B cell (primary cell): ENCODE data around the gene DPYD. TPM values are rescaled to one million over a fixed set of nuclear protein-coding genes. Genes with fewer than 3 reads are reported as not detected.

Experiments
- ATAC-seq: fragments of 200-7000 bp; cut with Tn5 transposase; one replicate; pipeline ENCODE4 v1.10.0; 2021; ENCODE audit warnings: low read depth, mild to moderate bottlenecking, moderate number of reproducible peaks, moderate library complexity
- CTCF ChIA-PET: fragments of 350-600 bp; sonication (Branson Sonifier 250); formaldehyde crosslinking; loops from one replicate; lab custom pipeline; 2021; ENCODE audit warnings: antibody characterized with exemption, inconsistent platforms; lab: Charles Lee
- POLR2A ChIA-PET: fragments of 350-600 bp; sonication (Branson Sonifier 250); formaldehyde crosslinking; loops from one replicate; lab custom pipeline; 2021; ENCODE audit warnings: antibody characterized with exemption; lab: Charles Lee
- DNase-seq: peaks from one replicate; pipeline ENCODE4 v3.0.0; 2013
- H2AFZ ChIP-seq: 2 replicates; pipeline ENCODE4 v1.6.1; 2012; ENCODE audit warnings: mild to moderate bottlenecking, low read depth, low read length; ENCODE audit not compliant: insufficient read depth, poor library complexity, severe bottlenecking
- H3K27ac ChIP-seq, 2 donors: 1 replicate in 1 of 2; 2 replicates in 1 of 2; pipeline ENCODE4 v1.5.1; 2012 to 2013; ENCODE audit warnings: low read length in 2 of 2, mild to moderate bottlenecking in 2 of 2, moderate library complexity in 1 of 2
- H3K27me3 ChIP-seq, 4 experiments: fragments of 200-600 bp in 1 of 4; sonication (generic) in 1 of 4; replicated peaks in 1 of 4; 1 replicate in 2 of 4; 2 replicates in 2 of 4; pipeline versions ENCODE4 v1.6.1 to v1.7.0; 2013 to 2016; ENCODE audit warnings: low read length in 3 of 4, mild to moderate bottlenecking in 2 of 4, mixed read lengths in 1 of 4, moderate library complexity in 1 of 4; ENCODE audit not compliant: insufficient read depth in 4 of 4, control insufficient read depth in 3 of 4; ENCODE audit errors: control extremely low read depth in 1 of 4
- H3K36me3 ChIP-seq, 2 experiments: replicated peaks in 1 of 2; 1 replicate in 1 of 2; 2 replicates in 1 of 2; pipeline versions ENCODE4 v1.6.1 to v1.7.1; 2013; ENCODE audit warnings: low read length in 1 of 2; ENCODE audit not compliant: insufficient read depth in 2 of 2, control insufficient read depth in 1 of 2; ENCODE audit errors: control extremely low read depth in 1 of 2, extremely low read depth in 1 of 2
- H3K4me1 ChIP-seq, 2 donors: fragments of 200-600 bp in 1 of 2; sonication (generic) in 1 of 2; 1 replicate in 1 of 2; 2 replicates in 1 of 2; pipeline versions ENCODE4 v1.5.1 to v1.6.1; 2013 to 2017; ENCODE audit warnings: low read length in 2 of 2; ENCODE audit not compliant: control insufficient read depth in 2 of 2, insufficient read depth in 2 of 2
- H3K4me2 ChIP-seq: replicated peaks from 2 replicates; pipeline ENCODE3; 2012; ENCODE audit warnings: mild to moderate bottlenecking, low read depth, low read length; ENCODE audit not compliant: poor library complexity, severe bottlenecking
- H3K4me3 ChIP-seq, 5 experiments: fragments of 200-600 bp in 1 of 5; sonication (generic) in 1 of 5; 1 replicate in 3 of 5; 2 replicates in 2 of 5; pipeline versions ENCODE4 v1.5.1 to v1.7.0; 2011 to 2016; ENCODE audit warnings: low read length in 4 of 5, mild to moderate bottlenecking in 4 of 5, low read depth in 2 of 5, control low read depth in 1 of 5, moderate library complexity in 1 of 5; ENCODE audit not compliant: insufficient read depth in 1 of 5; ENCODE audit errors: control extremely low read depth in 1 of 5, extremely low read depth in 1 of 5
- H3K79me2 ChIP-seq: fragments of 200-600 bp; sonication (generic); one replicate; pipeline ENCODE4 v1.6.0; 2016; ENCODE audit warnings: low read length; ENCODE audit not compliant: control insufficient read depth, insufficient read depth
- H3K9ac ChIP-seq: fragments of 200-600 bp; sonication (generic); 2 replicates; pipeline ENCODE4 v1.6.1; 2017; ENCODE audit warnings: mild to moderate bottlenecking, low read length, moderate library complexity
- H3K9me3 ChIP-seq, 3 donors: one replicate each; pipeline versions ENCODE4 v1.6.1 to v1.7.1; 2013; ENCODE audit warnings: low read length in 2 of 3; ENCODE audit not compliant: control insufficient read depth in 2 of 3, insufficient read depth in 1 of 3; ENCODE audit errors: control extremely low read depth in 1 of 3
- H4K20me1 ChIP-seq: 2 replicates; pipeline ENCODE4 v1.6.0; 2012; ENCODE audit warnings: mild to moderate bottlenecking, low read length; ENCODE audit not compliant: insufficient read depth, control insufficient read depth, poor library complexity, severe bottlenecking
- H3K27ac Mint-ChIP-seq: one replicate; pipeline ENCODE4 v1.8.0; 2021; ENCODE audit warnings: mixed read lengths
- H3K27me3 Mint-ChIP-seq: one replicate; pipeline ENCODE4 v1.8.0; 2021; ENCODE audit warnings: mixed read lengths
- H3K4me1 Mint-ChIP-seq: one replicate; pipeline ENCODE4 v1.8.0; 2021; ENCODE audit warnings: mixed read lengths
- H3K4me3 Mint-ChIP-seq: one replicate; pipeline ENCODE4 v1.8.0; 2021; ENCODE audit warnings: mixed read lengths
- H3K9me3 Mint-ChIP-seq: one replicate; pipeline ENCODE4 v1.8.0; 2022; ENCODE audit warnings: mixed read lengths; ENCODE audit not compliant: insufficient read depth
- CTCF ChIP-seq: fragments of 200-600 bp; IDR thresholded peaks from one replicate; pipeline ENCODE4 v1.8.0; 2022; ENCODE audit warnings: antibody characterized with exemption, mild to moderate bottlenecking
- EZH2 ChIP-seq: IDR thresholded peaks from 2 replicates; pipeline ENCODE4 v1.6.1; 2012; ENCODE audit warnings: borderline replicate concordance, low read depth, mild to moderate bottlenecking, moderate library complexity, low read length; ENCODE audit not compliant: insufficient read depth, poor library complexity, severe bottlenecking
- WGBS: methylation state at CpG from one replicate; pipeline ENCODE4 v1.1.5; 2013; ENCODE audit warnings: missing lambda C conversion rate; ENCODE audit not compliant: insufficient coverage; 5-methylcytosine and 5-hydroxymethylcytosine counted together
- intact Hi-C: fragments of 100-400 bp; cut with micrococcal nuclease; formaldehyde crosslinking; loops from one replicate; pipeline ENCODE4 v1.10.0; 2022
- polyA plus RNA-seq: library from polyadenylated mRNA; depleted of rRNA; stranded (reverse); fragments of >200 nt; gene quantifications from 2 replicates; pipeline ENCODE4 v1.2.3, GENCODE V29; 2012
- total RNA-seq, 2 donors: library from RNA; stranded (reverse); fragments of 120-200 nt in 1 of 2; gene quantifications; 1 replicate in 1 of 2; 2 replicates in 1 of 2; pipeline versions ENCODE4 v1.2.3 to v1.2.4, GENCODE V29; 2013 to 2022

Gene DPYD
- total and polyA plus RNA-seq, 2 donors (not counting 1 experiment from before 2014, with no cell fraction given) = 4.2 to 19.0 TPM

- Histone ChIP-seq H3K27ac (no peak overlapping the region), H3K4me3 (no peak overlapping the region), H3K27me3 (no peaks in the 10 kb centered on the region), H2AFZ (no peak overlapping the region), H3K9me3 (no peaks in the 10 kb centered on the region), H3K79me2 (no peaks in the 10 kb centered on the region), H4K20me1 (no peaks in the 10 kb centered on the region), H3K9ac (no peak overlapping the region), H3K4me2 (no peak overlapping the region), H3K4me1 (no peaks in the 10 kb centered on the region), H3K36me3 (peaks cover 0 to 3% of the 10 kb centered on the region in 2 experiments)
- H3K4me1 Mint-ChIP-seq = peaks cover 3% of the 10 kb centered on the region
- no peaks in the 10 kb centered on the region for H3K9me3 Mint-ChIP-seq
- TF ChIP-seq CTCF (no peak), EZH2 (no peak)
- ChIA-PET CTCF (no interaction called here), POLR2A (no interaction called here)
- 83% methylated on average over 1 of the region's 2 CpGs for WGBS
- H3K27ac Mint-ChIP-seq = no peak overlapping the region
- no peak overlapping the region for H3K4me3 Mint-ChIP-seq
- DNase-seq (no peak), ATAC-seq (no peak)
- intact Hi-C loops = no loop called here
- no peaks in the 10 kb centered on the region for H3K27me3 Mint-ChIP-seq
Observed at GRCh38 chr1:97423403-97423802, 497.4 kb downstream of the DPYD start.

GRCh38 chr1:97417661-97418060 is 503.2 kb downstream of the DPYD start:
- Histone ChIP-seq H3K9ac (no peak overlapping the region), H3K4me2 (no peak overlapping the region), H3K36me3 (peaks cover 0 to 1% of the 10 kb centered on the region in 2 experiments), H3K27me3 (no peaks in the 10 kb centered on the region), H3K9me3 (no peaks in the 10 kb centered on the region), H3K4me3 (no peak overlapping the region), H3K79me2 (no peaks in the 10 kb centered on the region), H4K20me1 (no peaks in the 10 kb centered on the region), H3K4me1 (no peaks in the 10 kb centered on the region), H2AFZ (no peak overlapping the region), H3K27ac (no peak overlapping the region)
- H3K27me3 Mint-ChIP-seq = no peaks in the 10 kb centered on the region
- ChIA-PET CTCF (interaction anchor here (0.7 kb wide), 1 partner anchor 279 kb away, joined by 3 read pairs; no protein-coding TSS in a partner anchor), POLR2A (no interaction called here)
- no peak overlapping the region for H3K27ac Mint-ChIP-seq
- H3K4me3 Mint-ChIP-seq = no peak overlapping the region
- TF ChIP-seq EZH2 (no peak), CTCF (no peak)
- no peaks in the 10 kb centered on the region for H3K4me1 Mint-ChIP-seq
- no peaks in the 10 kb centered on the region for H3K9me3 Mint-ChIP-seq
- ATAC-seq (no peak), DNase-seq (no peak)
- intact Hi-C loops = no loop called here
